H9 (cell line): Measurements from ENCODE around the gene MRPS10. TPM values are rescaled to one million over a fixed set of nuclear protein-coding genes. Genes with fewer than 3 reads are reported as not detected.

ENCODE experiments used
- DNase-seq: peaks from one replicate; pipeline ENCODE4 v3.0.0-alpha.2; 2017
- H2AFZ ChIP-seq: one replicate; pipeline ENCODE4 v1.6.1; 2013; ENCODE audit warnings: mild to moderate bottlenecking, low read length, control low read depth, moderate library complexity
- H2AK5ac ChIP-seq: 2 replicates; pipeline ENCODE4 v1.6.1; 2013; ENCODE audit warnings: low read length, control low read depth, mixed read lengths; ENCODE audit not compliant: insufficient read length
- H2BK120ac ChIP-seq: one replicate; pipeline ENCODE4 v1.6.1; 2013; ENCODE audit warnings: low read depth, mild to moderate bottlenecking, low read length, control low read depth, inconsistent platforms; ENCODE audit not compliant: poor library complexity, severe bottlenecking
- H2BK12ac ChIP-seq: 2 replicates; pipeline ENCODE4 v1.6.1; 2013; ENCODE audit warnings: low read length, control low read depth, mixed read lengths, low read depth; ENCODE audit not compliant: insufficient read length
- H2BK15ac ChIP-seq: 2 replicates; pipeline ENCODE4 v1.6.1; 2013; ENCODE audit warnings: low read depth, low read length, control low read depth
- H2BK20ac ChIP-seq: one replicate; pipeline ENCODE4 v1.6.1; 2013; ENCODE audit warnings: low read depth, mild to moderate bottlenecking, low read length, control low read depth, inconsistent platforms; ENCODE audit not compliant: poor library complexity, severe bottlenecking
- H2BK5ac ChIP-seq: 2 replicates; pipeline ENCODE4 v1.6.1; 2013; ENCODE audit warnings: low read length, control low read depth, mixed read lengths; ENCODE audit not compliant: insufficient read length
- H3K14ac ChIP-seq: 2 replicates; pipeline ENCODE4 v1.6.1; 2013; ENCODE audit warnings: low read length, control low read depth; ENCODE audit not compliant: insufficient read depth
- H3K18ac ChIP-seq: 2 replicates; pipeline ENCODE4 v1.6.1; 2013; ENCODE audit warnings: low read depth, mild to moderate bottlenecking, mixed read lengths, low read length, control low read depth; ENCODE audit not compliant: insufficient read length
- H3K23ac ChIP-seq: 2 replicates; pipeline ENCODE4 v1.6.1; 2013; ENCODE audit warnings: low read length, control low read depth, mixed read lengths, low read depth; ENCODE audit not compliant: insufficient read length
- H3K23me2 ChIP-seq: 2 replicates; pipeline ENCODE4 v1.6.1; 2013; ENCODE audit warnings: low read depth, mild to moderate bottlenecking, mixed read lengths, low read length, control low read depth; ENCODE audit not compliant: insufficient read length, poor library complexity, severe bottlenecking
- H3K27ac ChIP-seq: 2 replicates; pipeline ENCODE4 v1.5.1; 2013; ENCODE audit warnings: low read length, control low read depth, mixed read lengths, low read depth; ENCODE audit not compliant: insufficient read length
- H3K27me3 ChIP-seq: 2 replicates; pipeline ENCODE4 v1.6.1; 2013; ENCODE audit warnings: low read length, control low read depth, inconsistent platforms; ENCODE audit not compliant: insufficient read depth
- H3K4ac ChIP-seq: 2 replicates; pipeline ENCODE4 v1.6.1; 2013; ENCODE audit warnings: low read depth, mild to moderate bottlenecking, control low read depth, inconsistent platforms, low read length, moderate library complexity
- H3K4me1 ChIP-seq: 2 replicates; pipeline ENCODE4 v1.6.1; 2013; ENCODE audit warnings: low read length, control low read depth, inconsistent platforms; ENCODE audit not compliant: insufficient read depth
- H3K4me2 ChIP-seq: 2 replicates; pipeline ENCODE4 v1.6.1; 2013; ENCODE audit warnings: low read length, control low read depth, mixed read lengths; ENCODE audit not compliant: insufficient read length, insufficient read depth
- H3K56ac ChIP-seq: 2 replicates; pipeline ENCODE4 v1.6.1; 2013; ENCODE audit warnings: low read depth, mild to moderate bottlenecking, mixed read lengths, low read length, control low read depth; ENCODE audit not compliant: insufficient read length
- H3K79me1 ChIP-seq: 2 replicates; pipeline ENCODE4 v1.6.1; 2013; ENCODE audit warnings: low read depth, mild to moderate bottlenecking, moderate library complexity, low read length, control low read depth, inconsistent platforms; ENCODE audit not compliant: insufficient read depth, poor library complexity, severe bottlenecking
- H3K79me2 ChIP-seq: 2 replicates; pipeline ENCODE4 v1.6.1; 2013; ENCODE audit warnings: low read length, control low read depth, inconsistent platforms; ENCODE audit not compliant: insufficient read depth
- H3K9ac ChIP-seq: 2 replicates; pipeline ENCODE4 v1.6.1; 2013; ENCODE audit warnings: low read length, control low read depth, mixed read lengths; ENCODE audit not compliant: insufficient read length; ENCODE audit errors: extremely low read depth
- H3K9me3 ChIP-seq: one replicate; pipeline ENCODE4 v1.6.1; 2013; ENCODE audit warnings: low read depth, low read length, inconsistent platforms; ENCODE audit not compliant: control insufficient read depth
- H3T11ph ChIP-seq: one replicate; pipeline ENCODE4 v1.6.1; 2013; ENCODE audit warnings: mild to moderate bottlenecking, low read length, control low read depth, inconsistent platforms
- H4K20me1 ChIP-seq: one replicate; pipeline ENCODE4 v1.6.1; 2013; ENCODE audit not compliant: control insufficient read depth, insufficient read length, insufficient read depth
- H4K5ac ChIP-seq: 2 replicates; pipeline ENCODE4 v1.6.1; 2013; ENCODE audit warnings: low read depth, mild to moderate bottlenecking, mixed read lengths, low read length, control low read depth; ENCODE audit not compliant: insufficient read length
- H4K8ac ChIP-seq: replicated peaks from 2 replicates; pipeline ENCODE4 v1.6.1; 2013; ENCODE audit warnings: low read length, control low read depth, mixed read lengths, low read depth; ENCODE audit not compliant: insufficient read length
- H4K91ac ChIP-seq: 2 replicates; pipeline ENCODE4 v1.6.1; 2013; ENCODE audit warnings: low read depth, mild to moderate bottlenecking, moderate library complexity, mixed read lengths, low read length, control low read depth; ENCODE audit not compliant: insufficient read length
- H3K27ac Mint-ChIP-seq, 3 experiments: 2 replicates in 2 of 3; 3 replicates in 1 of 3; pipeline ENCODE4 v1.8.0; 2020 to 2021; ENCODE audit warnings: mixed read lengths in 3 of 3, mild to moderate bottlenecking in 1 of 3, moderate library complexity in 1 of 3
- H3K27me3 Mint-ChIP-seq: 2 replicates; pipeline ENCODE4 v1.8.0; 2021; ENCODE audit warnings: low read depth, mild to moderate bottlenecking, moderate library complexity, mixed read lengths
- H3K36me3 Mint-ChIP-seq, 3 experiments: 2 replicates in 2 of 3; 3 replicates in 1 of 3; pipeline ENCODE4 v1.8.0; 2020 to 2021; ENCODE audit warnings: low read depth in 3 of 3, mixed read lengths in 3 of 3; ENCODE audit not compliant: insufficient read depth in 1 of 3
- H3K4me1 Mint-ChIP-seq, 2 experiments: 2 replicates each; pipeline ENCODE4 v1.8.0; 2020; ENCODE audit warnings: mixed read lengths in 2 of 2
- H3K4me3 Mint-ChIP-seq, 2 experiments: 2 replicates in 1 of 2; 3 replicates in 1 of 2; pipeline ENCODE4 v1.8.0; 2020 to 2021; ENCODE audit warnings: mild to moderate bottlenecking in 2 of 2, mixed read lengths in 2 of 2, moderate library complexity in 1 of 2
- H3K9me3 Mint-ChIP-seq, 2 experiments: 2 replicates in 1 of 2; 3 replicates in 1 of 2; pipeline ENCODE4 v1.8.0; 2020; ENCODE audit warnings: mild to moderate bottlenecking in 2 of 2, mixed read lengths in 2 of 2, moderate library complexity in 1 of 2
- CTCF ChIP-seq: fragments of 200-600 bp; sonication (generic); conservative IDR thresholded peaks from 3 replicates; pipeline ENCODE4 v1.8.0; 2021; ENCODE audit warnings: antibody characterized with exemption, mild to moderate bottlenecking
- WGBS: extraction: QIAGEN DNeasy Blood & Tissue Kit; methylation state at CpG from one replicate; pipeline ENCODE4 v1.1.7; 2013; ENCODE audit warnings: missing lambda C conversion rate, low lambda C conversion rate, mixed read lengths; ENCODE audit not compliant: insufficient read length; ENCODE audit errors: extremely low coverage; 5-methylcytosine and 5-hydroxymethylcytosine counted together
- total RNA-seq: library from RNA; stranded (reverse); gene quantifications from 2 replicates; pipeline ENCODE4 v1.2.1, GENCODE V29; 2021

The MRPS10 gene
- total RNA-seq, 1 experiment from 2014 or later = 33.9 TPM

- no peaks in the 10 kb centered on the region for H3K9me3 Mint-ChIP-seq
- Histone ChIP-seq H2BK15ac (no peak overlapping the region), H3K9ac (no peak overlapping the region), H3K4me2 (no peak overlapping the region), H2BK5ac (no peak overlapping the region), H3K27me3 (no peaks in the 10 kb centered on the region), H3K79me1 (no peaks in the 10 kb centered on the region), H4K20me1 (no peaks in the 10 kb centered on the region), H3K56ac (no peak overlapping the region), H2AK5ac (no peak overlapping the region), H3K18ac (no peak overlapping the region), H4K91ac (no peak overlapping the region), H2BK20ac (no peak overlapping the region), H2AFZ (no peak overlapping the region), H3K4ac (no peak overlapping the region), H2BK12ac (no peak overlapping the region), H4K8ac (no peak overlapping the region), H3K23me2 (no peaks in the 10 kb centered on the region), H3T11ph (no peak overlapping the region), H3K79me2 (no peaks in the 10 kb centered on the region), H3K27ac (no peak overlapping the region), H4K5ac (no peak overlapping the region), H3K14ac (no peak overlapping the region), H2BK120ac (no peak overlapping the region), H3K4me1 (no peaks in the 10 kb centered on the region), H3K23ac (no peak overlapping the region), H3K9me3 (no peaks in the 10 kb centered on the region)
- H3K27me3 Mint-ChIP-seq = no peaks in the 10 kb centered on the region
- no CpG with 5 or more reads among the region's 15 CpGs for WGBS
- peaks cover 0 to 5% of the 10 kb centered on the region in 2 experiments; a peak in 3 of 4 replicates for H3K4me1 Mint-ChIP-seq
- peaks cover 14 to 38% (median 35%) of the 10 kb centered on the region in 3 experiments; a peak in 6 of 7 replicates for H3K36me3 Mint-ChIP-seq
- H3K4me3 Mint-ChIP-seq = no peak overlapping the region
- DNase-seq = no peak
- no peak for TF ChIP-seq CTCF
- H3K27ac Mint-ChIP-seq = no peak overlapping the region
Measured at GRCh38 chr6:42228305-42228704, 10.6 kb upstream of the MRPS10 start.
